Epidermal melanocyte (primary cell): ENCODE data around the gene SAFB.
"Not testable (repeated sequence)": the region's sequence is repeated elsewhere in the genome, so short reads cannot be mapped to it uniquely, and the experiment has no call there.

ENCODE experiments used
- DNase-seq: peaks from one replicate; pipeline ENCODE4 v3.0.0; 2011; ENCODE audit warnings: low spot score; ENCODE audit not compliant: insufficient read length

Gene SAFB

GRCh38 chr19:5696196-5697021 lies 73.5 kb downstream of the SAFB start:
- no peak for DNase-seq

GRCh38 chr19:5697022-5697889 lies 74.4 kb downstream of the SAFB start:
- DNase-seq, result no peak

GRCh38 chr19:5697890-5698634 lies 75.2 kb downstream of the SAFB start:
- DNase-seq, result peak; percentile 4

- DNase-seq, result no peak
These were observed 75.9 kb downstream of the SAFB start for GRCh38 chr19:5698635-5699422.

GRCh38 chr19:5700455-5701092 lies 77.7 kb downstream of the SAFB start:
- DNase-seq, result no peak

- DNase-seq, result not testable (repeated sequence)
These were observed 79.1 kb downstream of the SAFB start for GRCh38 chr19:5702053-5702410.

GRCh38 chr19:5703819-5704818 lies 81.2 kb downstream of the SAFB start:
- peak; percentile 7 for DNase-seq

- DNase-seq, result peak; percentile 9
These were observed 82.7 kb downstream of the SAFB start for GRCh38 chr19:5705552-5705951.

- peak; percentile 18 for DNase-seq
These were observed 84.1 kb downstream of the SAFB start for GRCh38 chr19:5706876-5707573.

- peak; percentile 15 for DNase-seq
These were observed 85.0 kb downstream of the SAFB start for GRCh38 chr19:5707576-5708575.

GRCh38 chr19:5711025-5711424 lies 88.1 kb downstream of the SAFB start:
- peak; percentile 12 for DNase-seq

- peak; percentile 12 for DNase-seq
These were observed 88.9 kb downstream of the SAFB start for GRCh38 chr19:5711713-5712161.

- peak; percentile 12 for DNase-seq
These were observed 90.3 kb downstream of the SAFB start for GRCh38 chr19:5713228-5713627.

- DNase-seq, result no peak
These were observed 91.9 kb downstream of the SAFB start for GRCh38 chr19:5714816-5715215.

- no peak for DNase-seq
These were observed 94.5 kb downstream of the SAFB start for GRCh38 chr19:5717215-5717935.
